Nucleus accumbens (tissue), 56 donors: Measurements from ENCODE around the gene ACTG1.

Source experiments
- DNase-seq, 56 donors: peaks; one replicate each; lab custom pipeline; 2025; lab: John Stamatoyannopoulos, UW

The ACTG1 gene

DNA sequence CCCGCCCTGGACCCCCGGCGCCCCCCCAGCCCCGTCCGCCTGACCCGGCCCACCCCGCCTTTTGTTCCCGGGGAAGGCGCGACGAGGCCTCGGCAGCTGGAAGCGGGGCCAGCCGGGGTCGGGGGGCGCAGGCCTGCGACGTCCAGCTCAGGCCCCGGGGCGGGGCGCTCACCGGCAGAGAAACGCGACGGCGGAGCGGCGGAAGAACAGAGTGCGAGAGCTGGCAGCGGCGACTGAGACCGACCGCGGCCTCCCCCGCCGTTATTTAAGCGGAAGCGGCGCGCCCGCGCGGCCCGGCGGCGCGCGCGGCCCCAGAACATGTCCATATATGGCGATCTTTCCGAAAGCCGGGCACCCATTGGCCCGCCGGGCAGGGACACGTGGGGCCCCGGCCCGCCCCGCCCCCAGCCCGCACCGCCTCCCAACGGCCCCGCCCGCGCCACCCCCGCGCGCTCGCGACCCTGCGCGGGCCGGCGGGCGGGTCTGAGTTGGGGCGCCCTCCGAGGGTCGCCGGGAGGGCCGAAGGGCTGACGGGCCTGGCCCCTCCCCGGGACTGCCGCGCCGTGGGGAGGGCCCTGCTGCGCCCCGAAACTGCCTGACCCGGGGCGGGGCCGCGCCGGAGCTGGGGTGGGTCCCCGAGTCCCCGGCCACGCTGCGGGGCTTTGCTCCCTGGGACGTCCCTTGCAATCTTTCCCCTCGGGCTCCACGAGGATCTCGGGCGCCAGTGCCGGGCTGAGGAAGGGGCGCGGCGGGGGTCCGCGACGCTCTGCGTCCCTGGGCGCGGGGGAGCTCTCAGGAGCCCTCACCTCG lies at the start of gene ACTG1:
Gene ACTG1, minus strand, starts transcription at position 238 of the 810 bp plus-strand sequence. CDS start 445 bp downstream, outside the sequence.
- DNase-seq: peak; percentile 29 to 94 (median 86)

DNA sequence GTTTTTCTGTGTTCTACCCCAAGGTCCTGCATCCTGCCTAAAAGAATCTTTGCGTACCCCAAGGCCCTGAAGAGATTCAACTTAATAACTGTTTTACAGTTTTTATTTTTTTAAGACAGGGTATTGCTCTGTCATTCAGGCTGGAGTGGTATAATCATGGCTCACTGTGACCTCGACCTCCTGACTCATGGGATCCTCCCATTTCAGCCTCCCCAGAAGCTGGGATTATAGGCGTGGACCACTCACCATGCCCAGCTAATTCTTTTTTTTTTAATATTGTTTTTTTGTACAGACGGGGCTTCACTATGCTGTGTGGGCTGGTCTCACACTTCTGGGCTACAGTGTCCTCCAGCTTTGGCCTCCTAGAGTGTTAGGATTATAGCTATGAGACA lies 48.9 kb upstream of the ACTG1 start:
- DNase-seq: no peak

DNA sequence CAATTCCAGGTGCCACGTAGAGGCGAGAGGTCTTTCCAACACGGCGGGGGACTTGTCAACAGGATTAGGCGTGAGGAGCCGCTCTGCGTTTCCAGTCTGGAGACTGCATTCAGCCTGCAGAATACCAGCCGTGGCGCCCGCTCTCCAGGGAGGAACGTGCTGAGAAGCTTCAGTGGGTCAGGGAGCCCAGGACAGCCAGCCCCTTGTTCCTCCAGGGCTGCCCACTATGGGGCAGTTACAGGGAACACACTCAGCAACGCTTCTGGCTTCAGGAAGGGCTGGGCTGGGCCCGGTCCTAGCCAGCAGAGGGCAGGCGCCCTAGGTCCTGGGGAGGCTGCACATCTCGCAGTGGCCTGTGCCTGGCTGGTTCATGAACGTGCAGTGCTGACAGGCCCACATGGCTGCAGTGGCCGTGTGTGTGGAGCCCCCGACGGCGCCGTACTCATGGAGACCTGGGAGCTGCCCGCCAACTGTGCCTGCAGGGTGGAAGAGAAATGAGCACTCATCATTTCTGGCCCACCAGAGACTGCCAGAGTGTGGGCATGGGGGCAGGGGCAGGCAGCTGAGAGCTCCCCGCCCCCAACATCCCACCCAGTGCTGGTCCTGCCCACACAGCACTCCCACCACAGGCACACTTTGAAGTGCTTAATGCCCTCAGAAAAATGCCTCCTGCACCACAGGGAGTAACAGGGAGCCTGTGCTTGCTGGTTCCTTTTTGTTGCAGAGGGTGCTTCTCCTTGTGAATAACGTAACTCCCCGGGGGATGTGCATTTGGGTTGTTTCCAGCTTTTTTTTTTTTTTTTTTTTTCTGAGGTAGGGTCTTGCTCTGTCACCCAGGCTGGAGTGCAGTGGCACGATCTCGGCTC lies 46.6 kb upstream of the ACTG1 start:
- DNase-seq: peak in 5 of 56 donors; percentile 11 to 33 (median 22)

DNA sequence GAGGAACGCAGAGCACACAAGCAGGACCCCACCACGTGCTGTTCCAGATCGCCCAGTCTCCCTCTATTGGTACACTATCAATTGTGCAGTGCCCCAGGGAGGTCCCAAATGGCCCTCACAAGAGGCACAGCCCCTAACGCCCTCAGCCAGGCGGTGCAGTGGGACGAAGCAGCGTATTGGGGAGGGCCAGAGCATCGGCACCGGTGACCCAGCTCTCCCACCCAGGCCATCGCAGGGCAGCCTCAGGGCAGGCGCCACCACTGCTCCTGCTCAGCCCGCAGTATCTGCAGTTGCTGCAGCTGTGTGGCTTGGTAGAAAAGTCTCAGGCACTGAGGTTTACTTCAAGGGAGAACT lies 45.5 kb upstream of the ACTG1 start:
- DNase-seq: no peak

DNA sequence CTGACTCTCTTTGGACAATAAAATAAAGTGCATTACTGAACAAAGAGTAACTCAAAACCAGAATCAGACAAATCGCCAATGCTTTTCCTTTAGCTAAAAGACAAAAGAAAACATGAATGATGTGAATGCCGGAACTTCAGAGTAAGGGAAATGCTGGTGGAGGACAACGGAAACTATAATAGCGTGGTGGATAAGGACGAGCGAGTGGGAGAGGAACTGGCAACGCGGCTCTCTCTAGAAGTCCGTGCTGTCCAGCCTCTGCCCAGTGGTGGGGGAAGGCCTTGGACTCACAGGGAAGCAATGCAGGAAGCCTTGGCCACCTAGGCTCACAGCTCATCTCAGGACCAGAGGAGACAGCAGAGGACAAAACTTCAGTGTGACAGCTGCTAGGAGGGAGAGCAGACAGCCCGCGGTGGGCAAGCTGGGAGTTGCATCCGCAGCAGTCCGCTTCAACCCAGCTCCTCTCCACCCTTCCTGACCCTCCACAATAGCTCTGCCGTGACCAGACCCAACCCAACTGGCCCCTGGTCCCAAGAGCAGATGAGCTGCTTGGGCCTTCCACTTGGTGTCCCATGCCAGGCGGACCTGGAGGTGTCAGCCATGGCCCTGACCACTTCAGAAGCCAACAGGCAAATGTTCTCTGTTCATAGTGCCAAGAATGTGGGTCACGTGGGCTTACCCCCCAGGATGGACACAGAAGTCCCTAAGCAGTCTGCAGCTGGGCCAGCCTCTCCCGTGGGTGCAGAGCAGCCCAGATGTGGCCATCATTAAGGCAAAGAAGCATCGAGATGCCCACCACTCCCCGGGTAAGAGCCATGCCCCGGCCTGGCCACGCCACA lies 44.9 kb upstream of the ACTG1 start:
- no peak for DNase-seq

DNA sequence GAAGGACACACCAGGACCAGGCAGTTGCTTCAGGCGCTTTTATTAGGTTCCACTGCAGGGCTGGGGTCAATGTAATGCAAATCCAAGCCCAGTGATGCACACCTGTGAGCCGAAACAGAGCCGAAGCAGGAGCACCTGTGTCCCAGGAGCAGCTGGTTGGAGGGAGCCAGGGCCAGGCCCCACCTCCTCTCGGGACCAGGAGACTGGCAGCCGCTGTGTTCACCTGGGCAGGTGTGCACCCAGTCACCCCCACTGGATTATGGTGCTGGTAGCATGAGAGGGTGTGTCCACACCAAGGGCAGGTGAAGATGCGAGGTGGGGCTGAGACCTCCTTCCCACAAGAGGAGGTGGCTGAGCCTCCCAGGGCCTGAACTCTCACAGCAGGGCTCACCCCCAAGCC lies 44.3 kb upstream of the ACTG1 start:
- DNase-seq: no peak

DNA sequence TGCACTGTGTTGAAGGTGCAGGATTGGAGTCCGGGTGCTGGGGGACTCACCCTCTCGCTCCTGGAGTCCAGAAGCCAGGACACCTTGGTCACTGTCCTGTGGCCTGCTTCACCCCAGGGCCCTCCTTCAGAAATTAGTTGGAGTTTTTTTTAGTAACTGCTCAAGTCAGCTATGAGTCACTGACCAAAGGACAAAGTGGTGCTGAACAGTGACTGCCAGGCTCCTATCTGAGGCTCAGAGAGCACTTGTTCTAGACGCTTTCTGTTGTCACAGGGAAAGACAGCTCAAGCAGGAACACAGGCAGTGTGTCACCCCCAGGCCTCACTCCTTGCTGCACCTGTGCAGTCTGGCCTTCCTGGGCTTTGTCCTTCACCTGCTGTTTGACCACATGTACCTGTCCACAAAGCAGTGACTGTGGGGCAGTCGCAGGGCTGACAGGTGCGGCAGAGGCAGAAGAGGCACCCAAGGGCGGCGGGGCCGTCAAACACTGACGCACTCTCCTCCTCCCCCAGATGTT lies 43.6 kb upstream of the ACTG1 start:
- no peak for DNase-seq

DNA sequence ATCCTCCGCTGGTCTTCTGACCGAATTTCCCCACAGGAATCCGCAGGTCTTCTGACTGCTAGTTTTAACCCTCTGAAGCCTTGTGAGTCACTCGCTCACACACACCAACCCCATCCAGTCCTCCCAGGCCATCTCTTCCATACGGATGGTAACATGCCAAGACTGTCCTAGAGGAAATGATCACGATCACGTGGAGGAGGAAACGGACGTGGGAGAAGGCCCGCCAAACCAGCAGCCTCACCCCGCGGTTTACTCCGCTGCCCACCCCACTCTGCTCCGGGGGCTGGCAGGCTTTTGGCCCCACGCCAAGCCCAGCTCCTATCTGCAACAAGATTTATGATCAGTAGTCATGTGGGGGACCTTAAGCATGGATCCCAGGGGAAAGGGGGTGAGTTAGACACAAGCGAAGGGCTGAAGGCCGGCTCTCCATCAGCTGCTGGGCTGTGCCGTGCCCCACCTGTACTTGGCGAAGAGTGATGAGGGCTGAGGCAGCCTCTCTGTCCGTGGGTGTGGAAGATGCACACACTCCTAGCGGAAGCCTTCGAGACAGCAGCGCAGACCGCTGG lies 41.1 kb upstream of the ACTG1 start:
- DNase-seq: peak in 1 of 56 donors; percentile 38

DNA sequence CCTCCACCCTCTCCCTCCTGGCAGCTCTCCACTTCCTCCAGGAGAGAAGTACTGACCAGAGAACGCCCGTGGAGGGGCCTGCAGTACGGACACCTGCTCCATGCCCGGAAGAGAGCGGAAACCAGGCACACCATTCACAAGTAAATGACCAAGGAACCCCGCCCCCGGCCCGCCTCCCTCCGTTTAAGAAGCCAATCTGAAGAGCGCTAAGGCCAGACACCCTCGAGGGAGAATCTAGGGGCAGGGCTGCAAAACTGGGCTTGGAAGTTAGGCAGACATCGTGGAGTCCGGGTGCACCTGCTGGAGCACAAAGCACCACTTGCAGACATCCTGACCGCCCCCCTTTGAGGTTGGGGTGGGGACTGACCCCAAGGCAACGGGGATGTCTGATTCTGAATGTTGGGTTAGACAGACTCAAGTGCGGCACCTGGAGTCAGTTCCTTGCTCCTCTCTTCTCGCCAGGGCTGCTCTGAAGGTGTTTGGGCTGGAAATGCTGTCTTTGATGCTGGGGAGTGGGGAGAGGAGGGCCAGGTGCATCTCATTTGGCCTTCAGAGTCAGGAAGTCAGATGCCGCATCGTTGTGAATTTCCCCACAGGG lies 40.5 kb upstream of the ACTG1 start:
- peak in 40 of 56 donors; percentile 22 to 76 (median 54) for DNase-seq

DNA sequence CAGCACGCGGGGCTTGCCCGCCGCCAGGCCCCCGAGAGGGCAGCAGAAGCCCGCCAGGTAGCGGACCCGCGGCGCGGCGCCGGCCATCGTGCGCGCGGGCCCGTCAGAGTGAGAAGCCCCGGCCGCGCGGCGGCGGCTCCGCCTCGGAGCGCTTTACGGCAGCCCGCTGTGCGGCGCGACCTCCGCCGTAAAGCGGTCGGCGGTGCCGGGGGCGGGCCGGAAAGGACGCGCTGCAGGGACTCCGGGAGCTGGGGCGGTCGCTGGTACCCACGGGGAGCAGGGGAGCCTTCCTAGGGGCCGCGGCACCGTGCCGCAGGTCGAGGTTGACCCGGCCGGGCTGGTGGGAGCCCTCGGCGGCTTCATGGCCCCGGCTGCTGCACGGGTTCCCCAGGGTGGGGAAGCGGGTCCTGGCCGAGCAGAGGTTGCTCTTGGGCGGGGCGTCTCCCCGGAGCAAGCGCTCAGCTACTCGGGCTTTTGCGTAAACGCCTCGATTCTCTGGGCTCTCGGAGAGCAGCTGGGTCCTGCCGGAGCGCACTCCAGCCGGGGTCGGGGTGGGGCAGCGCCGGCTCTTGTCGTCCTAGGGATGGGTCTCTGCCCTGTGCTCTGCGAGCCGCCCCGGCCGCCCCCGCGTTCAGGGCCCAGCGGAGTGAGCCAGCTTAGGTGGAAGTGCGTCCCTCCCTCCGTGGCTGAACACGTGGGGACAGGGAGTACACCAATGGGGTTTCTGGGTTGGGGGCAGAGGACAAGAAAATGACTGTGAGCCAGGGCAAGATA lies 39.8 kb upstream of the ACTG1 start, which contains the start of gene FAAP100:
Gene FAAP100, minus strand, starts transcription at position 110 of the 774 bp plus-strand sequence. Its CDS starts 23 bp downstream, at position 87.
- peak in 52 of 56 donors; percentile 23 to 88 (median 66) for DNase-seq

DNA sequence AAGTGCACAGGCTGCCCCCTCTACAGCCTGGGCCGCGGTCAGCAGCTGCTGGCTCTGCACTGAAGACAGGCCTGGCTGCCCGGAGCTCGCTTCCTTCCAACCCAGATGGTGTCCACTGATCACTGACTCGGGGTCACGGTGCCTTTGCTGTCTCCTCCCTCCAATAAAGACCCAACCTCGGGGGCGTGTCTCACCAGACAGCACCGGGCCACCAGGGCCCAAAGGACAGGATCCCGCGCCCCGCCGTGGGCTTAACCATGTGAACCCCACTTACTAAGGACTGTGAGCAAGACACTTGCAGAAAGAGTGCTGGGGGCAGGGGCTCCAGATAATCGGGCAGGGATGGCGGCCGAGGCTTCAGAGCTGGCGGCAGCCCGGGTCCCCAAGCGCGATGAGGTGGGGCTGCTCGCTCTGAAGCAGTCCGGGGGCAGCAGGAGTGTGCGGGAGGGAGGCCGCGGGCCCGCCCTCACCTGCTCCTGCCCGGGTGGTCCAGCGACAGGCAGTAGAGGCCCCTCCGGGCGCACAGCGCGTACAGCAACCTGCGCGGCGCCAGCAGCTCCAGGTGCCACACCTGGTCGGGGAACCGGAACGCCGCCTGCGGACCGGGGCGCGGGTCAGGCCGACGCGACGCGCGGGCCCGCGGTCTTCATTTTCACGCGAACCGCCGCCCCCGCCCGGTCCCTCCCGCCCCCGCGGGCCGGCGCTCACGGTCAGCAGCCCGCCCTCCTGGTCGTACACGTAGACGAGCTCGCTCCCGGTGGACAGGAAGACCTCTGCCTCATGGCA lies 39.1 kb upstream of the ACTG1 start:
- peak in 2 of 56 donors; percentile 43 to 57 for DNase-seq

DNA sequence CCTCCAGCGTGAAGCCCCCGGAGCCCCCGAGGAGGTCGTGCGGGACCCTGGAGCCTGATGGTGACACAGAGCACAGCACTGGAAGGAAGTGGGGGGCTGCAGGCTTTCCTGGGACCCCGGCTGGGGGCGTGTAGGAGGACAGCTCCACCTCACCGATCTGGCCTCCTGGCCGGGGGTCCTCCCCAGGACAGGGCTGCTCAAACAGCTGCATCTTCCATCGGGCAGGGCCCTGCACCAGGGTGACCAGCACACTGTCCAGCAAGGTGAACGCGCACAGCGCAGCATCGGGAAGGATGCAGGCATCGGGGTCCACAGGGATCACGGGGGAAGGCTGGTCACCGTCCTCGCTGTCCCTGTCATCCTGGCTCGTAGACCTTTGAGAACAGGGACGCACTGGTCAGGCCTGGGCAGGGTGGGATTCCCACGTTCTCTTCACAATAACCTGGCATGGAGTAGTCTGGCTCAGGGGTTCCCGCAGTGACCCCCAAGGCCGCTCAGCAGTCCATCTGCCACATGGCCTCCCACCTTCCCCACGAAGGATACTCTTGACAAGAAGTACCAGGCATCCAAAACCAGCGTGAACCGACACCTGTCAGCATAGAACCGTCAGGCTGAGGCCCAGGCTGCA lies 38.3 kb upstream of the ACTG1 start:
- no peak for DNase-seq

DNA sequence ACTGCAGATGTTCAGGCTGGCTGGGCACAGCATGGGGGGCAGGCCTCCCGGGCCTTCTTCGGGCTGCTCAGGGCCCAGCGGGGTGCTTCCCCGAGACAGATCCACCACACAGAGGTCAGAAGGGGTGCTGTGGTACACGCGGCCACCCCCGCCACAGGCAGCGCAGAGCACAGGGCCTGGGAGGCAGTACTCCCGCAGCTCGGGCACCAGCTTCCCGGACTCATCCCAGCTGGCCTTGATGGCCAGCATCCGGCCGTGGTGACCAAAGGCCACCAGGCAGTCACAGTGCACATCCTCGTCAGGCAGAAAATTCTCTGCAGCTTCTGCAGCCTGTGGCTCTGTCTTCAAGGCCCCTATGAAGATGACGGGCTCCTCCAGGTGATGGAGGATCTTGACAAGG lies 37.7 kb upstream of the ACTG1 start:
- no peak for DNase-seq

DNA sequence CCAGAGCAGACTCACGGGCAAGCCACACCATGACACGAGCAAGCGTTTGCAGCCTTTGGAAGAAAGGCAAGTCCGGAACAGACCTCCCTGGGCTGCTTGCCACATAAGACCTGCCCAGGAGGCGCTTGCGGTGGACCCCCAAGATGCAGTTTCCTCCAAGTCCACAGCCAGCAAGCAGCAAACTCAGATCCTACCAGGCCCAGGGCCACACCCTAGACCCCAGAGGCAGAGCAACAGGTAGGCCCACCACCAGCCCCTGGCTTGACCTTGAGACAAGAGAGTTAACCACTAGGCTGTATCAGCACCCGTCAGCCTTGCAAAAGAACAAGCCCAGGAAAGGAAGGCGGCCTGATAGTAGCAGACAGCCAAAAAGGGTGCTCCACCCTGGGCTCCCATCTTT lies 37.2 kb upstream of the ACTG1 start:
- DNase-seq: no peak

DNA sequence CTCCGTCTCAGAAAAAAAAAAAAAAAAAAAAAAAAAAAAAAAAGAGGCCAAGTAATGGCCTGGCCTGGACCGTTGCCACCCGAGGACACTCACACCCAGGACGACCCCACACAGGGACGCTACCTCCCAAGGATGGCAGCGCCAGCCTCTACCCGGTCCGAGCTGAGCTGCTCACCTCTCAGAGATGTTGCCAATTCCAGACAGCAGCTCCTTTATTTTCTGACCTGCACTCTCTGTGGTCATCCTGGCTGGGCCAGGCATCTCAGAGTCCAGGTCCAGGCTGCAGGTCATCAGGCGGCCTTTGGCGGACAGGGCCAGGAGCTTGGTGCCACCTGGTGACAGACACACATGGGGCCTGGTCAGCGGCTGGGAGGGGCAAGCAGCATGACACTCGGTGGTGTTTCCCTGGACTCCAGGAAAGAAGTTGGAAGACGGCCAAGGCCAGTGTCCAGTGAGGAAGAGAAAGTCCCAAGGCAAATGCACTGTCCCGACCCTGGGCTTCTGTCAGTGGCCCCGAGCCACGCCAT lies 36.5 kb upstream of the ACTG1 start:
- DNase-seq: no peak

DNA sequence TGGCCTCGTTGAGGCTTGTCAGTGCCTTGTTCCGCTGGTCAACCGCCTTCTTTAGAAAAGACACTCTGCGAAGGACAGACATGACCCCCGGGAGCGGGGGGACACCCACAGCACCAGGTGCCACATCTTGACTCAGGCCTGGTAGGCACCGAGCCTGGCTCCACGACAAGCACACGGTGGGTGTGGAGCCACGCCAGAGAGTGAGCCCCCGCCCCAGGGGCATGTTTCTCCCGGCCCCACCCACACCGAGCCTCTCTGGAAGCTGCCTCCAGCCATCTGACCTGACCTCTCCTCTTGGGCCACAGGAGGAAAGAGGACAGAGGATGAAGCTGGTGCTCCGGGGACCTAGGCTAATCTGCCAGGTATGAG lies 35.0 kb upstream of the ACTG1 start:
- no peak for DNase-seq

DNA sequence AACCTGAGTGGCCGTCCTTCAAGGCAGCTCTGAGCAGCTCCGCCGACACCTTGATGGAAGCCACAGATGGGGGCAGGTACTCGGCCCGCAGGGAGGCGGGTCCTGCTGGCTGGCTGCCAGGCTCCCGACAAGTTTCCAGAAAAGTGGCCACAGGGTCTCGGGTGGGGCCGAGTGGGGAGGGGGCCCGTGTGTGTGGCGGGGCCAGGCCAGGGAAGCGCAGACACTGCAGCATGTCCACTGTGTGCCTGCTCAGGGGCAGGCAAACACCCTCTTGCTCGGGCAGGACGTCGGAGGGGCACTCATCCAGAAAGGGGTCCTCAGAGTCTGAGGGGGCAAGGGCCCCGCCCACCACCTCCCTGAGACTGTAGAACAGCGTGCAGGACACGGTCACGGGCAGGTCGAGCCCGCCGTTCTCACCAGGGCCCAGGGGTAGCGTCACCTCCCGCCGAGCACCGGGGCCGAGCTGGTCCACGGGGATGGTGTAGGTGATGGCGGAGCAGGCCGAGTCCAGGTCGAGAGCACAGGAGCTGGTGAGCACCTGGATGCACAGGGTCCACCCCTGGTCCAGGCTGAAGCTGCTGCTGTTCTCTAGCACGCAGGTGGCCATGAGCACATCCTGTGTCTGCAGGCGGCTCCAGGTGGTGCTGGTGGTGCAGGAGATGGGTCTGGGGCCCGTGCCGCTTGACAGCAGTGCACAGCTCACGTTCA lies 34.5 kb upstream of the ACTG1 start:
- no peak for DNase-seq
